IMR-90 (cell line): ENCODE measurements around the gene AHNAK. TPM values are rescaled to one million over a fixed set of nuclear protein-coding genes. Genes with fewer than 3 reads are reported as not detected.

Experiments used
- ATAC-seq: fragments of 200-7000 bp; cut with Tn5 transposase; 2 replicates; pipeline ENCODE4 v1.9.1; 2020; ENCODE audit warnings: low read depth, mild to moderate bottlenecking, moderate library complexity
- BruUV-seq: library from RNA; stranded (reverse); fragments of 400-500 nt; replicated peaks from 2 replicates; lab custom pipeline; 2021; lab: Mats Ljungman, UMichigan
- CTCF ChIA-PET: fragments of 300-600 bp; formaldehyde crosslinking; extraction: SDS; loops from one replicate; lab custom pipeline; 2021; ENCODE audit warnings: antibody characterized with exemption; lab: Yijun Ruan, JAX
- POLR2A ChIA-PET: fragments of 300-600 bp; sonication (Branson Sonifier 250); formaldehyde crosslinking; loops from one replicate; lab custom pipeline; 2022; ENCODE audit warnings: antibody characterized with exemption; ENCODE audit not compliant: unreplicated experiment; lab: Charles Lee
- DNase-seq: peaks from one replicate; pipeline ENCODE4 v3.0.0; 2013
- H2AFZ ChIP-seq: replicated peaks from 2 replicates; pipeline ENCODE3; 2013; ENCODE audit warnings: low read length, mild to moderate bottlenecking; ENCODE audit not compliant: poor library complexity
- H2AK5ac ChIP-seq: 2 replicates; pipeline ENCODE4 v1.6.1; 2013; ENCODE audit warnings: low read depth, low read length, inconsistent platforms
- H2AK9ac ChIP-seq: replicated peaks from 2 replicates; pipeline ENCODE3; 2013; ENCODE audit warnings: mild to moderate bottlenecking, low read depth, low read length, moderate library complexity; ENCODE audit not compliant: poor library complexity
- H2BK120ac ChIP-seq: 2 replicates; pipeline ENCODE4 v1.6.1; 2013; ENCODE audit warnings: low read depth, low read length, inconsistent platforms
- H2BK15ac ChIP-seq: 3 replicates; pipeline ENCODE4 v1.6.1; 2013; ENCODE audit warnings: low read depth, low read length, inconsistent platforms
- H2BK20ac ChIP-seq: 2 replicates; pipeline ENCODE4 v1.6.1; 2013; ENCODE audit warnings: low read depth, mild to moderate bottlenecking, inconsistent platforms, low read length, moderate library complexity
- H2BK5ac ChIP-seq: 2 replicates; pipeline ENCODE4 v1.6.1; 2013; ENCODE audit warnings: mild to moderate bottlenecking, low read depth, low read length, inconsistent platforms; ENCODE audit not compliant: poor library complexity, severe bottlenecking
- H3K14ac ChIP-seq: replicated peaks from 2 replicates; pipeline ENCODE4 v1.6.1; 2013; ENCODE audit warnings: low read depth, low read length, inconsistent platforms
- H3K18ac ChIP-seq: 2 replicates; pipeline ENCODE4 v1.6.1; 2013; ENCODE audit warnings: low read depth, low read length, control low read depth
- H3K23ac ChIP-seq: 2 replicates; pipeline ENCODE4 v1.6.1; 2013; ENCODE audit warnings: low read depth, low read length, inconsistent platforms
- H3K27ac ChIP-seq: 2 replicates; pipeline ENCODE4 v1.5.1; 2013; ENCODE audit warnings: mild to moderate bottlenecking, control low read depth, low read length; ENCODE audit not compliant: insufficient read depth
- H3K27me3 ChIP-seq: 2 replicates; pipeline ENCODE4 v1.6.1; 2013; ENCODE audit warnings: low read length; ENCODE audit not compliant: control insufficient read depth, insufficient read depth
- H3K36me3 ChIP-seq: 2 replicates; pipeline ENCODE4 v1.6.1; 2013; ENCODE audit warnings: low read length, mixed read lengths; ENCODE audit not compliant: control insufficient read depth, insufficient read depth
- H3K4ac ChIP-seq: 2 replicates; pipeline ENCODE4 v1.6.1; 2013; ENCODE audit warnings: low read depth, low read length, inconsistent platforms
- H3K4me1 ChIP-seq: 2 replicates; pipeline ENCODE4 v1.6.1; 2013; ENCODE audit warnings: low read length, mixed read lengths; ENCODE audit not compliant: control insufficient read depth, insufficient read depth
- H3K4me2 ChIP-seq: 2 replicates; pipeline ENCODE4 v1.6.1; 2013; ENCODE audit warnings: low read depth, mild to moderate bottlenecking, control low read depth, low read length, moderate library complexity
- H3K4me3 ChIP-seq: 2 replicates; pipeline ENCODE4 v1.5.1; 2013; ENCODE audit warnings: low read depth, mild to moderate bottlenecking, control low read depth, low read length, moderate library complexity; ENCODE audit not compliant: insufficient read depth
- H3K56ac ChIP-seq: 2 replicates; pipeline ENCODE4 v1.6.1; 2013; ENCODE audit warnings: low read length, inconsistent platforms; ENCODE audit not compliant: insufficient read depth; ENCODE audit errors: extremely low read depth
- H3K79me1 ChIP-seq, 2 experiments: 2 replicates each; pipeline ENCODE4 v1.6.1; 2013; ENCODE audit warnings: low read length in 2 of 2, inconsistent platforms in 1 of 2, low read depth in 1 of 2
- H3K9ac ChIP-seq: 2 replicates; pipeline ENCODE4 v1.6.1; 2013; ENCODE audit warnings: low read depth, low read length, control low read depth
- H3K9me1 ChIP-seq: 2 replicates; pipeline ENCODE4 v1.6.1; 2013; ENCODE audit warnings: low read length, inconsistent platforms; ENCODE audit not compliant: insufficient read depth
- H3K9me3 ChIP-seq: 2 replicates; pipeline ENCODE4 v1.6.1; 2013; ENCODE audit warnings: low read length; ENCODE audit not compliant: control insufficient read depth, insufficient read depth
- H4K20me1 ChIP-seq: 2 replicates; pipeline ENCODE4 v1.6.1; 2013; ENCODE audit warnings: low read length, inconsistent platforms; ENCODE audit not compliant: insufficient read depth
- H4K5ac ChIP-seq: 2 replicates; pipeline ENCODE4 v1.6.1; 2013; ENCODE audit warnings: mild to moderate bottlenecking, low read depth, low read length, control low read depth
- H4K8ac ChIP-seq, 2 experiments: 2 replicates each; pipeline ENCODE4 v1.6.1; 2013; ENCODE audit warnings: low read depth in 2 of 2, low read length in 2 of 2, control low read depth in 1 of 2, inconsistent platforms in 1 of 2
- H4K91ac ChIP-seq: 2 replicates; pipeline ENCODE4 v1.6.1; 2013; ENCODE audit warnings: low read depth, low read length, inconsistent platforms; ENCODE audit not compliant: insufficient read depth
- CHD1 ChIP-seq: IDR thresholded peaks from 2 replicates; pipeline ENCODE4 v1.6.1; 2012; ENCODE audit warnings: low read depth, low read length, improper control_type of control experiment
- FOS ChIP-seq: fragments of 150-350 bp; IDR thresholded peaks from 2 replicates; pipeline ENCODE4 v1.6.1; 2016; ENCODE audit warnings: low read depth, low read length
- MAZ ChIP-seq: IDR thresholded peaks from 2 replicates; pipeline ENCODE4 v1.6.1; 2012; ENCODE audit warnings: low read depth, mild to moderate bottlenecking, low read length, improper control_type of control experiment, moderate library complexity, borderline replicate concordance
- WGBS, 2 experiments: methylation state at CpG; one replicate each; pipeline versions ENCODE4 v1.1.5 to v1.1.7; 2013; ENCODE audit warnings: missing lambda C conversion rate in 2 of 2; ENCODE audit not compliant: insufficient read length in 1 of 2; ENCODE audit errors: extremely low coverage in 2 of 2; 5-methylcytosine and 5-hydroxymethylcytosine counted together
- dilution Hi-C: fragments of 300-500 bp; cut with HindIII; formaldehyde crosslinking; loops from one replicate; pipeline ENCODE4 v1.14.3; 2018; ENCODE audit warnings: low sequenced_read_pairs; ENCODE audit not compliant: unreplicated experiment
- in situ Hi-C: fragments of 300-500 bp; cut with MboI; formaldehyde crosslinking; loops from 3 replicates; pipeline ENCODE4 v1.14.3; 2019; ENCODE audit warnings: low sequenced_read_pairs, inconsistent platforms, mixed read lengths
- intact Hi-C: fragments of 100-400 bp; cut with micrococcal nuclease; formaldehyde crosslinking; loops from 2 replicates; pipeline ENCODE4 v1.10.0; 2022
- polyA plus RNA-seq, 3 experiments: library from polyadenylated mRNA; depleted of rRNA; stranded (reverse); fragments of >200 nt; gene quantifications; 2 replicates each; pipeline ENCODE4 v1.2.3, GENCODE V29; 2012; ENCODE audit warnings: low replicate concordance in 1 of 3
- total RNA-seq: library from RNA; depleted of rRNA; stranded (reverse); fragments of >200 nt; gene quantifications from 2 replicates; pipeline ENCODE4 v1.2.3, GENCODE V29; 2012

AHNAK gene
- total and polyA plus RNA-seq, 2 of the 4 experiments (the other 2 are of a cell fraction) = 95.1 to 695 TPM

DNA sequence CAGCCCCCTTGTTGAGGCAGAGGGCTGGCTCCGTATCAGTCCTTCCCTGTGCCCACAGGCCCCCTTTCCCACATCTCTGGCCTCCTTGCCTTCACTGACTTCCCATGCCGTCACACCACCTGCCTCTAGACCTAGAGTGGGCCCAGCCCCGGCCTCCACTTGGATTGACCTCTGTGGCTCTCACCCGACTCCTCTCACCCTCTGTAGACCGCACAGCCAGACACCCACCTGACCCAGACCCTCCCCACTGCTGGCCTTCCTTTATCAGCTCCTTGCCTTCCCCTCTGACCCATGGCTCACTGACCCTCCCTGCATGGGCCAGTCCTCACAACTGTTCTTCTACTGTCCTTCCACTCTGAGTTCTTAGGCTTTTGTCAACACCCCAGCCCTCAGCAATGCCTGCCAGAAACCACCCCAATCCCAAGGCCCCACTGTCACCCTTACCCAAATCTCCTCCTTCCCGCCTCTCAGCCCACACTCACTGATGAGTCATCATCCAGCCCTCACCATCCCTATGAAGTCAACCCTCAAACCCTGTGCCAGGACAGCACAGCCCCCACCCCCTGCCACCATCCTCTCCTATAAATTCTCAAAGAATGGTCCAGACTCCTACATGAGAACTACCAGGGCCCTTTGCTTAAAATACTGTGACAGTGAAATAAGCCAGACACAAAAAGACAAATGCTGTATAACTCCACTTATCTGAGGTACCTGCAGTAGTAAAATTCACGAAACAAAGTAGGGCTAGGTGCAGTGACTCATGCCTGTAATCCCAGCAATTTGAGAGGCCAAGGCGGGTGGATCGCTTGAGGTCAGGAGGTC lies 74.3 kb downstream of the AHNAK start:
- peaks cover 8% of the 10 kb centered on the region for H3K4me1 ChIP-seq
- peak; percentile 59 for DNase-seq

More for the DNA sequence above, 74.3 kb downstream of the AHNAK start:
- Histone ChIP-seq H3K4me3 (no peak overlapping the region), H2BK5ac (no peak overlapping the region), H2AK5ac (peak overlapping the region; percentile 56), H3K79me1 (no peaks in the 10 kb centered on the region), H4K8ac (peak overlapping the region in 1 of 2 experiments; percentile 10; a peak in 1 of 4 replicates), H2AFZ (peak overlapping the region; percentile 61), H3K4me2 (no peak overlapping the region), H3K9me1 (peaks cover 13% of the 10 kb centered on the region), H2BK120ac (0 out of 2 replicates have a peak overlapping the region, but pooled peaks have one; percentile 37), H3K56ac (no peak overlapping the region), H3K9me3 (no peaks in the 10 kb centered on the region), H4K5ac (no peak overlapping the region), H4K20me1 (no peaks in the 10 kb centered on the region), H2BK15ac (no peak overlapping the region; the same call in 2 of the 3 replicates), H3K23ac (0 out of 2 replicates have a peak overlapping the region, but pooled peaks have one; percentile 0), H2BK20ac (0 out of 2 replicates have a peak overlapping the region, but pooled peaks have one; percentile 0), H3K27ac (no peak overlapping the region), H3K27me3 (no peaks in the 10 kb centered on the region), H3K36me3 (no peaks in the 10 kb centered on the region), H3K9ac (no peak overlapping the region), H3K14ac (peak overlapping the region; percentile 21; the same call in 1 of the 2 replicates), H4K91ac (peak overlapping the region; percentile 31; the same call in 1 of the 2 replicates), H3K4ac (peak overlapping the region; percentile 23), H2AK9ac (peak overlapping the region; percentile 6), H3K18ac (no peak overlapping the region)
- ChIA-PET POLR2A (no interaction called here), CTCF (no interaction called here)
- intact Hi-C loops = no loop called here
- peak; percentile 82 for ATAC-seq
- dilution Hi-C loops = no loop called here
- 57% methylated on average over 9 of the region's 9 CpGs; no CpG with 5 or more reads in 1 of the 2 experiments for WGBS, 2 experiments
- peak; percentile 27; the same call in 1 of the 2 replicates for TF ChIP-seq MAZ
- no peak for TF ChIP-seq CHD1
- TF ChIP-seq FOS = peak; percentile 87
- in situ Hi-C loops = no loop called here
- BruUV-seq = no TSS peak
